Erythroblast (primary cell): Measurements from ENCODE around the gene DENND4A.

Experiments
- GATA1 ChIP-seq: IDR thresholded peaks from 2 replicates; pipeline ENCODE4 v1.6.1; 2011; ENCODE audit warnings: low read depth, mild to moderate bottlenecking, control low read depth, low read length, moderate library complexity
- POLR2A ChIP-seq: IDR thresholded peaks from 2 replicates; pipeline ENCODE4 v1.6.1; 2011; ENCODE audit warnings: mild to moderate bottlenecking, low read length

- TF ChIP-seq POLR2A (no peak), GATA1 (no peak)
Observed at GRCh38 chr15:65612949-65613744, 178.9 kb downstream of the DENND4A start.
